K562 (cell line): ENCODE data around the gene FILIP1. TPM values are rescaled to one million over a fixed set of nuclear protein-coding genes. Genes with fewer than 3 reads are reported as not detected.

Source experiments
- ATAC-seq: fragments of 200-7000 bp; cut with Tn5 transposase; 3 replicates; pipeline ENCODE4 v1.9.1; 2020; ENCODE audit warnings: moderate library complexity
- BruUV-seq: library from RNA; stranded (reverse); fragments of 400-500 nt; replicated peaks from 2 replicates; lab custom pipeline; 2021; lab: Mats Ljungman, UMichigan
- CTCF ChIA-PET: fragments of 300-600 bp; formaldehyde crosslinking; extraction: SDS; loops from one replicate; lab custom pipeline; 2021; ENCODE audit warnings: low intra/inter-chr PET ratio; lab: Yijun Ruan, JAX
- POLR2A ChIA-PET: fragments of 300-600, 350-650 bp; sonication (Branson Sonifier 250); formaldehyde crosslinking; extraction: SDS; loops from one replicate; lab custom pipeline; 2021; ENCODE audit warnings: antibody characterized with exemption, inconsistent platforms; lab: Yijun Ruan, JAX
- DNase-seq, 4 experiments: peaks; one replicate each; pipeline versions ENCODE4 v3.0.0 to v3.0.0-alpha.2; 2011 to 2018; ENCODE audit warnings: low spot score in 3 of 4, mixed read lengths in 3 of 4; ENCODE audit errors: extremely low read depth in 1 of 4
- FAIRE-seq: peaks from 2 replicates; lab custom pipeline; 2011; peaks lifted over from hg19 to GRCh38; lab: Jason Lieb, UNC
- H2AFZ ChIP-seq: 2 replicates; pipeline ENCODE4 v1.6.0; 2011; ENCODE audit warnings: low read depth, low read length, control low read depth, inconsistent platforms
- H3K27ac ChIP-seq: fragments of 200-600 bp; 3 replicates; pipeline ENCODE4 v1.8.0; 2011; ENCODE audit warnings: low read depth, mild to moderate bottlenecking, control low read depth, inconsistent platforms, low read length, moderate library complexity, mixed read lengths; ENCODE audit errors: extremely low read depth
- H3K27me3 ChIP-seq, 2 experiments: fragments of 300-600 bp in 1 of 2; 2 replicates in 1 of 2; 3 replicates in 1 of 2; pipeline versions ENCODE4 v1.6.0 to v1.8.0; 2011; ENCODE audit warnings: inconsistent platforms in 2 of 2, low read length in 2 of 2, mild to moderate bottlenecking in 1 of 2, mixed read lengths in 1 of 2, moderate library complexity in 1 of 2; ENCODE audit not compliant: control insufficient read depth in 2 of 2, insufficient read depth in 2 of 2
- H3K36me3 ChIP-seq: fragments of 300-600 bp; 3 replicates; pipeline ENCODE4 v1.8.0; 2011; ENCODE audit warnings: mild to moderate bottlenecking, low read length, inconsistent platforms; ENCODE audit not compliant: control insufficient read depth, insufficient read depth
- H3K4me1 ChIP-seq, 2 experiments: fragments of 200-600 bp in 1 of 2; replicated peaks in 1 of 2; 2 replicates in 1 of 2; 3 replicates in 1 of 2; pipeline versions ENCODE4 v1.5.1 to v1.8.0; 2011; ENCODE audit warnings: inconsistent platforms in 2 of 2, low read length in 2 of 2, mild to moderate bottlenecking in 1 of 2, mixed read lengths in 1 of 2, moderate library complexity in 1 of 2; ENCODE audit not compliant: control insufficient read depth in 2 of 2, insufficient read depth in 2 of 2
- H3K4me2 ChIP-seq: 2 replicates; pipeline ENCODE4 v1.6.1; 2011; ENCODE audit warnings: low read length, control low read depth, inconsistent platforms, mixed read lengths; ENCODE audit not compliant: insufficient read depth
- H3K4me3 ChIP-seq: fragments of 200-600 bp; sonication (generic), shearing (Covaris generic); 2 replicates; pipeline ENCODE4 v1.5.1; 2016; ENCODE audit warnings: control low read depth, inconsistent platforms
- H3K79me2 ChIP-seq: fragments of 200-600 bp; 3 replicates; pipeline ENCODE4 v1.8.0; 2011; ENCODE audit warnings: low read length, inconsistent platforms; ENCODE audit not compliant: control insufficient read depth, insufficient read depth
- H3K9ac ChIP-seq, 2 experiments: 2 replicates each; pipeline versions ENCODE4 v1.6.0 to v1.6.1; 2011; ENCODE audit warnings: low read depth in 2 of 2, low read length in 2 of 2, control low read depth in 1 of 2, inconsistent platforms in 1 of 2, mild to moderate bottlenecking in 1 of 2, mixed read lengths in 1 of 2; ENCODE audit not compliant: insufficient read depth in 1 of 2
- H3K9me1 ChIP-seq: one replicate; pipeline ENCODE4 v1.6.0; 2011; ENCODE audit warnings: inconsistent platforms, mild to moderate bottlenecking, low read length, moderate library complexity; ENCODE audit not compliant: control insufficient read depth, insufficient read depth
- H3K9me3 ChIP-seq: replicated peaks from 2 replicates; pipeline ENCODE4 v1.5.1; 2011; ENCODE audit warnings: low read depth, low read length, inconsistent platforms; ENCODE audit not compliant: control insufficient read depth, insufficient read depth
- H4K20me1 ChIP-seq: replicated peaks from 2 replicates; pipeline ENCODE4 v1.6.1; 2011; ENCODE audit warnings: low read length, inconsistent platforms, mixed read lengths; ENCODE audit not compliant: control insufficient read depth, insufficient read depth
- CBX3 ChIP-seq, 2 experiments: IDR thresholded peaks; 1 replicate in 1 of 2; 2 replicates in 1 of 2; pipeline ENCODE4 v1.6.1; 2012; ENCODE audit warnings: inconsistent platforms in 2 of 2, low read length in 2 of 2, borderline replicate concordance in 1 of 2, control low read depth in 1 of 2
- CSDE1 ChIP-seq, 2 experiments: fragments of 450-650 bp; IDR thresholded peaks; 2 replicates each; pipeline ENCODE4 v1.6.1; 2016; ENCODE audit warnings: mild to moderate bottlenecking in 1 of 2
- ETV1 ChIP-seq: fragments of 450-650 bp; conservative IDR thresholded peaks from 2 replicates; pipeline ENCODE4 v1.6.1; 2016; ENCODE audit warnings: missing genetic modification characterization, control low read depth, low read depth, missing compliant biosample characterization
- HDAC3 ChIP-seq: fragments of 450-650 bp; IDR thresholded peaks from 2 replicates; pipeline ENCODE4 v1.6.1; 2018; ENCODE audit warnings: borderline replicate concordance, mild to moderate bottlenecking, moderate library complexity; ENCODE audit not compliant: partially characterized antibody
- HNRNPK ChIP-seq: fragments of 200-400 bp; formaldehyde crosslinking; IDR thresholded peaks from one replicate; pipeline ENCODE4 v1.6.1; 2018; ENCODE audit warnings: mild to moderate bottlenecking, low read depth, low read length; ENCODE audit not compliant: poor library complexity, severe bottlenecking
- KLF16 ChIP-seq: IDR thresholded peaks from 2 replicates; pipeline ENCODE4 v1.6.1; 2016; ENCODE audit warnings: antibody characterized with exemption
- ZBTB8A ChIP-seq: fragments of 450-650 bp; IDR thresholded peaks from 2 replicates; pipeline ENCODE4 v1.6.1; 2018; ENCODE audit warnings: mild to moderate bottlenecking, moderate library complexity; ENCODE audit not compliant: partially characterized antibody
- ZNF699 ChIP-seq: fragments of 250-450 bp; sonication (Bioruptor Pico); IDR thresholded peaks from 2 replicates; pipeline ENCODE4 v1.8.0; 2021; ENCODE audit warnings: mild to moderate bottlenecking, moderate library complexity; ENCODE audit not compliant: insufficient replicate concordance
- ZNF740 ChIP-seq, 3 experiments: fragments of 200-800 bp in 1 of 3; sonication (Bioruptor generic) in 1 of 3; sonication (generic) in 1 of 3; formaldehyde crosslinking in 1 of 3; IDR thresholded peaks; 2 replicates each; pipeline versions ENCODE4 v1.6.1 to v1.8.0; 2016 to 2022; ENCODE audit warnings: mild to moderate bottlenecking in 2 of 3, missing compliant biosample characterization in 2 of 3, missing genetic modification characterization in 2 of 3, missing genetic modification reagents in 1 of 3
- WGBS: fragments of 100-300 bp; shearing (Covaris generic); methylation state at CpG from one replicate; pipeline ENCODE4 v1.1.6; 2016; ENCODE audit warnings: low coverage, mixed read lengths; ENCODE audit not compliant: insufficient coverage; ENCODE audit errors: missing lambda C conversion rate; 5-methylcytosine and 5-hydroxymethylcytosine counted together
- in situ Hi-C: fragments of 300-500 bp; cut with MboI; formaldehyde crosslinking; loops from 4 replicates; pipeline ENCODE4 v1.15.0; 2018; ENCODE audit warnings: inconsistent platforms, mixed read lengths
- intact Hi-C: fragments of 100-400 bp; cut with micrococcal nuclease; formaldehyde crosslinking; loops from 2 replicates; pipeline ENCODE4 v1.14.2; 2022
- polyA plus RNA-seq, 8 experiments: library from polyadenylated mRNA; depleted of rRNA in 4 of 8; stranded (reverse) in 5 of 8; unstranded in 3 of 8; fragments of >200 nt; fragmentation: Nextera tagmentation in 2 of 8; fragmentation: Illumina TruSeq in 1 of 8; extraction: Ambion mirVana in 2 of 8; extraction: Trizol in 1 of 8; gene quantifications; 2 replicates each; pipeline versions ENCODE4 v1.2.1 to v1.2.3, GENCODE V29; 2011 to 2014; ENCODE audit warnings: inconsistent platforms in 1 of 8, missing spikeins in 1 of 8
- total RNA-seq, 7 experiments: library from RNA; depleted of rRNA in 6 of 7; stranded (reverse); fragments of >200 nt in 6 of 7; fragmentation: Illumina TruSeq in 2 of 7; extraction: Trizol in 2 of 7; gene quantifications; 2 replicates each; pipeline versions ENCODE4 v1.2.1 to v1.2.3, GENCODE V29; 2011 to 2021; ENCODE audit warnings: low replicate concordance in 1 of 7

Gene FILIP1
- total and polyA plus RNA-seq, 9 of the 15 experiments (the other 6 are each of a cell fraction or from before 2014, with no cell fraction given) = 0.03 to 0.25 (median 0.10) TPM; not detected in 1

- no peak for DNase-seq
- CTCF ChIA-PET = no interaction called here
- H3K36me3 ChIP-seq = no peaks in the 10 kb centered on the region
- FAIRE-seq = no peak
- H3K4me2 ChIP-seq = no peak overlapping the region
- H3K9ac ChIP-seq = no peak overlapping the region
- no peaks in the 10 kb centered on the region for H3K9me1 ChIP-seq
- WGBS = 0% methylated on average over 1 of the region's 3 CpGs
- no peak overlapping the region for H3K27ac ChIP-seq
- H3K4me1 ChIP-seq = no peaks in the 10 kb centered on the region
- no peak overlapping the region for H2AFZ ChIP-seq
- H3K9me3 ChIP-seq = no peaks in the 10 kb centered on the region
- in situ Hi-C loops = loop anchor here (10.0 kb wide), 1 partner anchor 208 kb away; no protein-coding TSS in a partner anchor
- POLR2A ChIA-PET = no interaction called here
- H3K4me3 ChIP-seq = no peak overlapping the region
- BruUV-seq = no TSS peak
- intact Hi-C loops = no loop called here
- H4K20me1 ChIP-seq = no peaks in the 10 kb centered on the region
- ATAC-seq = no peak
- H3K27me3 ChIP-seq = 0 out of 5 replicates have a peak, but pooled peaks cover 0 to 2% of the 10 kb centered on the region in 2 experiments
- H3K79me2 ChIP-seq = no peaks in the 10 kb centered on the region
- TF ChIP-seq CSDE1 (IDR thresholded peaks at IDR 0.05) = no peak
- no peak for TF ChIP-seq ZNF699 (CRISPR knock-in tag)
- no peak for TF ChIP-seq ETV1 (tag)
- TF ChIP-seq KLF16 = no peak
- no peak for TF ChIP-seq HDAC3
- no peak for TF ChIP-seq CBX3 (IDR thresholded peaks at IDR 0.05; ENCODE audit: borderline replicate concordance in 1 of 2, low read length in 2 of 2)
- TF ChIP-seq HNRNPK = no peak
- no peak for TF ChIP-seq ZBTB8A
- no peak for TF ChIP-seq ZNF740 (CRISPR knock-in tag; IDR thresholded peaks at IDR 0.05)
- TF ChIP-seq ZNF740 (tag; IDR thresholded peaks at IDR 0.05) = no peak
These were observed 9.3 kb upstream of the FILIP1 start for GRCh38 chr6:75502884-75503283.
